ENCODE data around the gene PCDHGA7. TPM values are rescaled to one million over a fixed set of nuclear protein-coding genes. Genes with fewer than 3 reads are reported as not detected.
"Not testable (repeated sequence)": the region's sequence is repeated elsewhere in the genome, so short reads cannot be mapped to it uniquely, and the experiment has no call there.

PCDHGA7 gene
- total RNA-seq, 1 donor, result 6.5 TPM

DNA sequence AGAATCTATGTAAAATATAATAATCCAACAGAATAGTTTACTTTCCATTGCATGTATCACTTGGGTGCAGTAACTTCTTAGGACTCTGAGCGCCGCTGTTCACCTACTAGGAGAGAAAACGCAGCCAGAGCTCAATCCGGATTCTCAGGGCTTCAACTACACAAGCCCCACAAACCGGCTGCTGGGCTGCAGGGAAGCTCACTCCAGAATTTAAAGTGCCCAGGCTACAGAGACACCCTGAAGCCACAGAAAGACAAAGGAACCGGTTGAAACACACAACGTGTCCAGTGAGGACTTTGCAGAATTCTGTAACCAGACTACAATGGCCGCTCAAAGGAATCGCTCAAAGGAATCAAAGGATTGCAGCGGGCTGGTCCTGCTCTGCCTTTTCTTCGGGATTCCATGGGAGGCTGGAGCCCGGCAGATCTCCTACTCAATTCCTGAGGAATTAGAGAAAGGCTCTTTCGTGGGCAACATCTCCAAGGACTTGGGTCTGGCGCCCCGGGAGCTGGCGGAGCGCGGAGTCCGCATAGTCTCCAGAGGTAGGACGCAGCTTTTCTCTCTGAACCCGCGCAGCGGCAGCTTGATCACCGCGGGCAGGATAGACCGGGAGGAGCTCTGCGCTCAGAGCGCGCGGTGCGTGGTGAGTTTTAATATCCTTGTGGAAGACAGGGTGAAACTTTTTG lies 30.5 kb downstream of the PCDHGA7 start, which contains the start of gene PCDHGA10:
Gene PCDHGA10 (plus strand): TSS at position 134 of the 686 bp plus-strand sequence. CDS start 189 bp downstream, at position 323.
- no peaks in the 10 kb centered on the region for H3K36me3 ChIP-seq (ENCODE audit: insufficient read depth, low read length)
- H3K4me3 ChIP-seq (ENCODE audit: insufficient read depth, low read length), result peak within 1 kb of the TSS; percentile 68
- peak within 1 kb of the TSS; percentile 71 for H2AFZ ChIP-seq (ENCODE audit: low read length)
- no peak within 1 kb of the TSS for H3K27ac ChIP-seq (ENCODE audit: low read depth, low read length)
- no peaks in the 10 kb centered on the region for H4K20me1 ChIP-seq (ENCODE audit: insufficient read depth, low read length)
- peaks cover 3% of the 10 kb centered on the region for H3K9me3 ChIP-seq (ENCODE audit: low read depth, low read length)
- TF ChIP-seq CTCF (IDR thresholded peaks at IDR 0.05; ENCODE audit: extremely low read depth, low read depth, low read length), result peak; percentile 79
- no peaks in the 10 kb centered on the region for H3K79me2 ChIP-seq (ENCODE audit: insufficient read depth, low read length)
- H3K4me2 ChIP-seq (ENCODE audit: insufficient read depth, low read length), result peak within 1 kb of the TSS; percentile 80
- peaks cover 11% of the 10 kb centered on the region for H3K27me3 ChIP-seq (ENCODE audit: insufficient read depth, low read length)
- H3K4me1 ChIP-seq (ENCODE audit: insufficient read depth, low read length), result no peaks in the 10 kb centered on the region
- peak; percentile 94 for DNase-seq (ENCODE audit: insufficient read length, low spot score, missing footprints)

- peak overlapping the region; percentile 71 for H2AFZ ChIP-seq (ENCODE audit: low read length)
- H3K36me3 ChIP-seq (ENCODE audit: insufficient read depth, low read length), result no peaks in the 10 kb centered on the region
- TF ChIP-seq CTCF (IDR thresholded peaks at IDR 0.05; ENCODE audit: extremely low read depth, low read depth, low read length), result no peak
- H3K4me3 ChIP-seq (ENCODE audit: insufficient read depth, low read length), result peak overlapping the region; percentile 68
- DNase-seq (ENCODE audit: insufficient read length, low spot score, missing footprints), result no peak
- no peaks in the 10 kb centered on the region for H4K20me1 ChIP-seq (ENCODE audit: insufficient read depth, low read length)
- no peaks in the 10 kb centered on the region for H3K79me2 ChIP-seq (ENCODE audit: insufficient read depth, low read length)
- peaks cover 11% of the 10 kb centered on the region for H3K27me3 ChIP-seq (ENCODE audit: insufficient read depth, low read length)
- no peak overlapping the region for H3K27ac ChIP-seq (ENCODE audit: low read depth, low read length)
- peak overlapping the region; percentile 80 for H3K4me2 ChIP-seq (ENCODE audit: insufficient read depth, low read length)
- no peaks in the 10 kb centered on the region for H3K4me1 ChIP-seq (ENCODE audit: insufficient read depth, low read length)
- peaks cover 3% of the 10 kb centered on the region for H3K9me3 ChIP-seq (ENCODE audit: low read depth, low read length)
Measured at GRCh38 chr5:141413540-141414069, 31.1 kb downstream of the PCDHGA7 start.

DNA sequence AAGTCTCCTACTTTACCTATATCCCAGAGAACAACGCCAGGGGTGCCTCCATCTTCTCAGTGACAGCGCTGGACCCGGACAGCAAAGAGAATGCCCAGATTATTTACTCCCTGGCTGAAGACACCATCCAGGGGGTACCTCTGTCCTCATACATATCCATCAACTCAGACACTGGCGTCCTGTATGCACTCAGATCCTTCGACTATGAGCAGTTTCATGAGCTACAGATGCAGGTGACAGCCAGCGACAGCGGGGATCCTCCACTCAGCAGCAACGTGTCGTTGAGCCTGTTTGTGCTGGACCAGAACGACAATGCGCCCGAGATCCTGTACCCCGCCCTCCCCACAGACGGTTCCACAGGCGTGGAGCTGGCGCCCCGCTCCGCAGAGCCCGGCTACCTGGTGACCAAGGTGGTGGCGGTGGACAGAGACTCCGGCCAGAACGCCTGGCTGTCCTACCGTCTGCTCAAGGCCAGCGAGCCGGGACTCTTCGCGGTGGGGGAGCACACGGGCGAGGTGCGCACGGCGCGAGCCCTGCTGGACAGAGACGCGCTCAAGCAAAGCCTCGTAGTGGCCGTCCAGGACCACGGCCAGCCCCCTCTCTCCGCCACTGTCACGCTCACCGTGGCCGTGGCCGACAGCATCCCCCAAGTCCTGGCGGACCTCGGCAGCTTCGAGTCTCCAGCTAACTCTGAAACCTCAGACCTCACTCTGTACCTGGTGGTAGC lies 32.2 kb downstream of the PCDHGA7 start:
- not testable (repeated sequence) for H3K4me3 ChIP-seq (ENCODE audit: insufficient read depth, low read length); H3K4me1 ChIP-seq (ENCODE audit: insufficient read depth, low read length); H4K20me1 ChIP-seq (ENCODE audit: insufficient read depth, low read length); H2AFZ ChIP-seq (ENCODE audit: low read length); H3K9me3 ChIP-seq (ENCODE audit: low read depth, low read length); H3K36me3 ChIP-seq (ENCODE audit: insufficient read depth, low read length); H3K4me2 ChIP-seq (ENCODE audit: insufficient read depth, low read length); DNase-seq (ENCODE audit: insufficient read length, low spot score, missing footprints); H3K27me3 ChIP-seq (ENCODE audit: insufficient read depth, low read length); H3K79me2 ChIP-seq (ENCODE audit: insufficient read depth, low read length); H3K27ac ChIP-seq (ENCODE audit: low read depth, low read length)

- not testable (repeated sequence) for H3K4me2 ChIP-seq (ENCODE audit: insufficient read depth, low read length); H3K36me3 ChIP-seq (ENCODE audit: insufficient read depth, low read length); H3K4me3 ChIP-seq (ENCODE audit: insufficient read depth, low read length); H3K9me3 ChIP-seq (ENCODE audit: low read depth, low read length); H2AFZ ChIP-seq (ENCODE audit: low read length); H3K27me3 ChIP-seq (ENCODE audit: insufficient read depth, low read length); H3K79me2 ChIP-seq (ENCODE audit: insufficient read depth, low read length); H3K4me1 ChIP-seq (ENCODE audit: insufficient read depth, low read length); DNase-seq (ENCODE audit: insufficient read length, low spot score, missing footprints); H3K27ac ChIP-seq (ENCODE audit: low read depth, low read length); H4K20me1 ChIP-seq (ENCODE audit: insufficient read depth, low read length)
Measured at GRCh38 chr5:141415275-141415618, 32.7 kb downstream of the PCDHGA7 start.

All from osteoblast (primary cell).